ENCODE measurements around the gene CCT3.

- TF ChIP-seq CTCF (IDR thresholded peaks at IDR 0.05; ENCODE audit: insufficient read depth, low read length) (no peak), GABPA (IDR thresholded peaks at IDR 0.05; ENCODE audit: low read depth) (no peak), REST (IDR thresholded peaks at IDR 0.05; ENCODE audit: insufficient replicate concordance, low read depth) (no peak)
These were observed 49.1 kb upstream of the CCT3 start for GRCh38 chr1:156386949-156387869.

Measured in HL-60 (cell line).